GM18520 (cell line): ENCODE results near the gene ACACA.
"Not testable (repeated sequence)": the region's sequence is repeated elsewhere in the genome, so short reads cannot be mapped to it uniquely, and the experiment has no call there.

ENCODE experiments used
- ATAC-seq: cut with Tn5 transposase; IDR thresholded peaks from one replicate; pipeline ENCODE4 v1.9.1; 2021; ENCODE audit not compliant: unreplicated experiment

ACACA gene

DNA sequence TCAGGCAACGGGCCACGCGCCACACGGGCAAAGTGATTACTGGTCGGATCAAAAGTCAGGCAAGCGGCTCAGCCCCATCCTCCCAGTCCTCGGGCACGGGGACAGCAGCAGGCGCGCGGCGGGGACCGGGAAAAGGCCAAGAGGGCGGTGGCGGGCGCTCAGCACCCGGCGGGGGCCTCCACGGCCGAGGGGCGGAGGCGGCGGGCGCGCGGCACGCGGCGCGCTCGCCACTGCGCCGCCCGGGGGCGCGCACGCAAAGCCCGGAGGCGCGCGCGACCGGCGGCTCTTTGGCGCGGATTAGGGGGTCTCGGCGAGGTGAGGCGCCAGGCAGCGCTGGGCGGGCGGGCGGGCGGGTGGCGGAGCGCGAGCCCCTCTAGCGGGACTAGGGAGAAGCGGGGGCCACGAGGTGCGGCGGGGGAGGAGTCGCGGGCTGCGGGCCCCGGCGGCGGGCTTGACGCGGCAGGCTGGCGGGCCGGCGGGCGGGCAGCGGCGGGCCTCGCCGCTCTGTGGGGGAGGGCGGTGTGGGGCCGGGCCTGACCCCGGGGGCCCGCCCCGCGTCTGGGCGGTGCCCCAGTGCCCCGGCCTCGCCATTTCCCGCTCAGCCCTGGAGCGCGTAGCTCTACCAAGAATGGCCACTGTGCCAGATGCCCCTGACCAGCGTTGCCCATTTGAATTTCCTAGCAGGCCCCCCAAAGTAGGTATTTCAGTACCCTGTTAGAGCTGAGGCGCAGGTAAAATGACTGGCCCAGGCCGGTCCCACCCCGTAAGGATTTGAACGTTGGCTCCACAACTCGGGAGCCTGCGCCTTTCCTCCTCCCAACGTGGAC is at the start of gene ACACA, which contains the start of gene TADA2A:
TSS of gene ACACA (minus strand) at position 202 of the 827 bp plus-strand sequence. CDS start 537 bp downstream, outside the sequence.
TSS of gene TADA2A (plus strand) at position 252 of the 827 bp plus-strand sequence. CDS start 4,480 bp downstream, outside the sequence.
- ATAC-seq = peak; percentile 51

DNA sequence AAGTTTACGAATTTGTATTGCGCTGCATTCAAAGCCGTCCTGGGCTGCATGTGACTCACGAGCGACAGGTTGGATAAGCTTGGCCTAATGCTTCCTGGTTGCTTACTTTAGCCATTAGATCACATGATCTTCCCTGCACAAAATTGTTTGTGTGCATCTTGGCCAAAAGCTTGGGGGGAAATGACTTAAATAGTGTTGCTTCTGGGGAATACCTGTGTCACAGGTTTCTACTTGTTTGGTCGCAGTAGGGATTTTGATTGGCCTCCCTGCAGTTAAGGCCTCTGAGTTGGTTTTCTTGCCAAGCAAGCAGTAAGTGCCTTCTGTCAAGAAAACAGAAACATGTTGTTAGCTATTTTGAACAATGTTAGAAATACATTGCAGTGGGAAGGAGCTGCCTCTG is 43.5 kb upstream of the ACACA start:
- no peak for ATAC-seq

DNA sequence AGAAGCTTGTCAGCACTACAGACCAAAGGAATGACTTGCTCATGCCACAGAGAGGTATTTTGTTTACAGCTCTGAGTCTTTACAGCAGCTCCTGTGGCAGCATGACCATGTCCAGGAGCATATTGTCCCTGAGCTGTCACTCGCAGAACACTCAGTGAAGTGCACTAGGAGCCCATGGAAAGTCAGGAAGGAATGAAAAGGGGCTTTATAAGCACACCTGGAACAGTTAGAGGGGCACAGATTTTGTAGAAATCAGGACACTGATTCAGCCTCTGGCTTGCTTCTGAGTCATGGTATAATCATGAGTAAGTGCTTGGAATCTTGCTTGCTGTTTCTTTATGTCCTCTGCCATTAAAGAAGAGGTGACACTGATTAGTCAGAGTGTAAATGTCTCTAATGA is 41.0 kb upstream of the ACACA start:
- ATAC-seq = no peak

DNA sequence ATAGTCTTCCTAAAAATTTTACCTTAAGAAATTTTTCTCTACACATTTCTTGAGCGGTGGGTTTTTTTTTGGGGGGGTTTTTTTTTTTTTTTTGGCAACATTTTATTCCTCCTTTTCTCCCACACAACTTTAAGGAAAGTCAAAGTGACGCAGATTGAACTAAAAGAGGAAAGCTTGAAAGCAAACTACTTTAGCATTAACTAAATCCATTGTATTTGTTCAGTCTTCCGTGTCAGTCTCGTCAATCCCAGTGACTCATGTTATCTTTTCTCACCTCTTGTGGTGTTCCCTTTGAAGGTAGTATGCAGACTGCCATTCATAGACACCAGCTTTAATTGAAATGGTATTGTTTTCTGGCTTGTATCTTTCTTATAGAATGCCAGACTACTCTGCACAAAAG is 39.4 kb upstream of the ACACA start:
- no peak for ATAC-seq

DNA sequence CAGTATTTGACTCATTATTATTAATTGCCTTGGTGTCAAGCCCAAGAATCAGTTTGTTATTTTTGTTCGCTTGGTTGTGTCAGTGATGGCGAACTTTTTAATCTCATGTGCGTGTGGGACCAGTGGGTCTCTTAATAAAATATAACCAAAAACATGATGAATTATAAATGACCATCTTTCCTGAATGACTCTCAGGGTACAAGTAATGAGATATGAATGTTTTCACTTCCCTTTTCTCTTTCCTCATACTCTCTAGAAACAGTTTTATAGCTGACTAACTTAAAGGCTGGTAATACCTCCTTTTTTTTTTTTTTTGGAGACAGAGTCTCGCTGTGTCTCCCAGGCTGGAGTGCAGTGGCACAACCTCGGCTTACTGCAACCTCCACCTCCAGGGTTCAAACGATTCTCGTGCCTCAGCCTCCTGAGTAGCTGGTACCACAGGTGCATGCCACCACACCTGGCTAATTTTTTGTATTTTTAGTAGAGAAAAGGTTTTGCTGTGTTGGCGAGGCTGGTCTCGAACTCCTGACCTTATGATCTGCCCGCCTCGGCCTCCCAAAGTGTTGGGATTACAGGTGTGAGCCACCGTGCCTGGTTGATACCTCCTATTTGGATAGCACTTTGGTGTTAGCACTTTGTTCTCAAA is 34.9 kb upstream of the ACACA start:
- not testable (repeated sequence) for ATAC-seq

DNA sequence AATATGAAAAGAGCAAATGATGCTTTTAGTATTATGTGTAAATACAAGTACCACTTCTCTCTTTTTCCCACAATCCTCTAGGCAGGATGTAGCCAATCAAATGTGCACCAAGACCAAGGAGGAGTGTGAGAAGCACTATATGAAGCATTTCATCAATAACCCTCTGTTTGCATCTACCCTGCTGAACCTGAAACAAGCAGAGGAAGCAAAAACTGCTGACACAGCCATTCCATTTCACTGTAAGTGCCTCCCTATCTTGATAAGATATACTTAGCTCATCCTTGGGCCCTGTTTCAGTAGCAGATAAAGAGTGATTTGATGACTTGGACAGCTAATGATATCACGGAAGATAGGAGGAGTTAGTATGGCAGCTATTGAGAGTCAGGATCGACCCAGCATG is 33.8 kb upstream of the ACACA start:
- no peak for ATAC-seq

DNA sequence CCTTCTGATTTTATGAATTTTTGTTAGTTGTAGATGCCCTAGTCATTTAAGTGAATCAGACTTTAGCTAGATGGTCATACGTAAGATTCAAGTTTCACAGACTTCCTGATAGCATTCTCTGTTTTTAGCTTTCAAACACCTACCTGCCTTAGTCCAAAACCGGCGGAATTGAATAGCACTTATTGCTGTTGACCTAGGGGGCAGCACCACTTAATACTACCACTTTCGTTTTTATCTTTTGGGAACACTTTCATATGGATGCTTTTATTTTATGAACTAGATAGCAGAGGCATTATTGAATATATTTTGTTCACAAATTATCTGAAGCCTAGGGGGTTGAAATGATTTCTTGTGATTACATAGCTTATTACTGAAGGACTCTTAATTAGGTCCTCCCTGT is 31.5 kb upstream of the ACACA start:
- no peak for ATAC-seq

DNA sequence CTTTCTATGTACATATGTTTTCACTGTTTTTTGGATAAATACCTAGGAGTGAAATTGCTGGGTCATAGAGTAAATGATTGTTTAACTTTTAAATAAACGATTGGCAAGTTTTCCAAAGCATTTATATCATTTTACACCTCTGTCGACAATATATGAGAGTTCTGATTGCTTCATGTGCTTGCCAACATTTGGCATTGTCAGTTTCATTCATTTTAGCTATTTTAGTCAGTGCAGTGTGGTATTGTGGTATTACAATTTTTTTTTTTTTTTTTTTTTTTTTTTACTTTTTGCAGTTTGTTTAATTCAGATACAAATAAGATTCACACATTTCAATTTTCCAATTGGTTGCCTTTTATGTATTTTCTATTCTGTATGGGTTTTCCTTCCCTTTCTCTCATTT is 26.0 kb upstream of the ACACA start:
- ATAC-seq = no peak

DNA sequence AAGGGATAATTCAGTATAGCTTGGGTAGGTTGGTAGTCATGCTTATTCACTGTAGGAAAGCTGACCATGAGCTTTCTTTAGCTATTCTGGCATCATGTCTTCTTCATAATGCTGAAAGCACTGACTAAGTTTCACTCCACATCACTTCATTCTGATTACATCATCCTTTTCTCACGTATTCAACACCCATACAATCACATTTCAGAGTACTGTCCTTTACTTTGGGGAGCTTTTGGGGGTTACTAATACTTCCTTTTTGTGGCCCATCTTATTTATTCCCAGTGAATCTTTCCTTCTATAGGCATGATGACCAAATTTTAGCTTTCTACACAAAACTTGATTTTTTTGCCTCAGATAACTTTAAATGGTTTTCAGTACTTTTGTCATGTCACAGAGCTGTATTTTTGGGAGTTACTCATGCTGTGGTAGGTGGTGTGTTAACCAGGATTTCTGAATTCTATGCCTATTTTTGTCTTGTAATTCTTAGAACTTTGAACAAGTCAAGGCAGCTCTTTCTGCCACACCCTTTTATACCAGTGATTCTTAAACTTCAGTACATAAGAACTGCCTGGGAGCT is 23.5 kb upstream of the ACACA start:
- ATAC-seq = no peak

DNA sequence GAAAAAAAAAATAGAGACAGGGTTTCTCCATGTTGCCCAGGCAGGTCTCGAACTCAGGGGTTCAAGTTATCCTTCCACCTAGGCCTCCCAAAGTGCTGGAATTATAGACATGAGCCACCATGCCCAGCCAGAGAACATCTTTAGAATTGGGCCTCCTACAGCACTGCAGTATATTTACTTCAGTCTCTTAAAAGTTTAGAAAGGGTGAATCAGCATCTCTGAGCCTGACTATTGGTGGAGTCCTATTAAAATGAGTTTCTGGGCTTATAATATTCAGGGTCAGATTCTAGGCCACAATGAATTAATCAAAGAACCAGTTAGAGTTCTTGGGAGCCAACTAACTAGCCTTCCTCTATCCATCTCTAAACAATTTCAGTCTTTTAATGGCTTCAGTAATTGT is 22.8 kb upstream of the ACACA start:
- ATAC-seq = no peak

DNA sequence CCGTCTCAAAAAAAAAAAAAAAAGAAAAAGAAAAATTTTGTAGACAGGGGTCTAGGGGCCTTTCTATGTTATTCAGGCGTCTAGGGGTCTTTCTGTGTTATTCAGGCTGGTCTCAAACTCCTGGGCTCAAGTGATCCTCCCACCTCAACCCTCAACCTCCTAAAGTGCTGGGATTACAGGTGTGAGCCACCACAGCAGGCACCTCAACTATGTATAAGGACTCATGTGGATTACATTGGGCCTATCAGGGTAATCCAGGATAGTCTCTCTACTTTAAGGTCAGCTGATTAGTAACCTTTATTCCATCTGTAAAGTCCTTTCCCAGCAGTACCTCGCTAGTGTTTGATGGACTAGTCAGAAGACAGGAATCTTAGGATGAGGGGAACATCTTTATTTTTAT is 22.4 kb upstream of the ACACA start:
- ATAC-seq = no peak

DNA sequence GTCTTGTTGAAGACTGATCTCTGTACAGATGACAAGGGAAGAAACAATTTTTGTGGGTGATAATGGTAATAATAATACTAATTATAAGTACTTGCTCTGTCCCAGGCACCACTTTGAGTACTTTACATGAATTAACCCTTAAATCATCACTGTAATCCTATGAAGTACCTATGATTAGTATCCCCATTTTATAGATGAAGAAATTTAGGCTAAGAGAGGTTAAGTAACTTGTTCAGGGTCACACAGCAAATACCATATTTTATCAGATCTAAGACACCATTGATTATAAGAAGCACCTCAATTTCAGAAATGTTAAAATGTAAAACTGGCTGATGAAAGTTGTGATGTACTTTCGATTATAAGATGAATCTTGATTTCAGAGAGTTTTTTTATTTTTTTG is 18.6 kb upstream of the ACACA start:
- ATAC-seq = no peak

DNA sequence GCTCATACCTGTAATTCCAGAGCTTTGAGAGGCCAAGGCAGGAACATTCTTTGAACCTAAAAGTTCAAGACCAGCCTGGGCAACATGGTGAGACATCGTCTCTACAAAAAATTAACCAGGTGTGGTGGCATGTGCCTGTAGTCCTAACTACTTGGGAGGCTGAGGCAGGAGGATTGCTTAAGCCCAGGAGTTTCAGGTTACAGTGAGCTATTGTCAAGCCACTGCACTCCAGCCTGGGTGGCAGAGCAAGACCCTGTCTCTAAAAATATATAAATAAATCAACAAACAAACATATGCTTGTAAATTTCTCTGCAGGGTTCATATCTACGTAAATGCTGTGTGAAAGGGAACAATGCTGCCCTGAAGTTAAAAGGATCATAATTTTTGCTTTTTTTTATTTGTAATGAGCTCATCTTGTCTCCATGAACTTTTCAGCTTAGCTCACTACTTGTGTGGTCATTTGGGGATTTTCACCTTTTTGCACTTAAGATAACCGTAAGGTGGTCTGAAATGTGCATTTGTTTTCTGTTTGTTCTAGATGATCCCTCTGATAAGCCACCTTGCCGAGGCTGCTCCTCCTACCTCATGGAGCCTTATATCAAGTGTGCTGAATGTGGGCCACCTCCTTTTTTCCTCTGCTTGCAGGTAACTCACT is 16.5 kb upstream of the ACACA start:
- no peak for ATAC-seq

DNA sequence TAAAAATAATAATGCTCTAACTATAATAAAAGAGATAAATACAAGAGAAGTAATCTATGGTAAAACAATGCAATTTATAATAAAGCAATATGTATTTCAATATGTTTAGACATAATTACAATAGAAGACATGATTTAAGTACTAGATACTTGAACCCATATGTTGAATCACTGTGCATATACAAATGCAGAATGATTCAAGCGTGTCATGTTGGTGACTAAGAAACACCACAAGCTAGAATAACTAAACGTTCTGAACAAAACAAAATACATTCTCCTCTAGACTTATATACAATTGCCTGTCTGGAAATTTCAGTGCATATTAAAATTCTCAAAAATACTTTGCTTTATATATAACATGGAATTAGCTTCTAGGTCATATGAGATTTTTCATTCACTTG is 11.2 kb upstream of the ACACA start:
- ATAC-seq = no peak

DNA sequence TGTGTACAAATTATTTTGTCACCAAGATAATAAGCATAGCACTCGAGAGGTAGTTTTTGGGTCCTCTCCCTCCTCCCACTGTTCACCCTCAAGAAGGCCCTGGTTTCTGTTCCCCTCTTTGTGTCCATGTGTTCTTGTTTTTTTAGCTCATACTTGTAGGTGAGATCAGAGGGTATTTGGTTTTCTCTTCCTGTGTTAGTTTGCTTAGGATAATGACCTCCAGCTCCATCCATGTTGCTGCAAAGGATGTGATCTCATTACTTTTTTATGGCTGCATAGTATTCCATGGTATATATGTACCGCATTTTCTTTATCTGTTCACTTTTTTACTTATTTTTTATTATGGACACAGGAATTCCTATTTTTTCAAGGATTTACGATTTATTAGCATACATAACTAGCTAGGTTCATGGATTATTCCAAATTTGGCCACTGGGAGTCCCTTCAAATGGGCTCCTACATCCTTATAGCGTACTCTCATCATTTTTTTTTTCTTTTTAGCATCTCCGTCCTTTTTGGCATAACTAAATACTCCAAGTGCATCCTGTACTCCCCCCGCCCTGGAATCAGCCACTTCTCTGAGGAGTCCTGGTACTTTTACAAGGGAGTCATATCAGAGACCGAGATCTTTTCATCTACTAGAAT is 7.4 kb upstream of the ACACA start:
- ATAC-seq = no peak

DNA sequence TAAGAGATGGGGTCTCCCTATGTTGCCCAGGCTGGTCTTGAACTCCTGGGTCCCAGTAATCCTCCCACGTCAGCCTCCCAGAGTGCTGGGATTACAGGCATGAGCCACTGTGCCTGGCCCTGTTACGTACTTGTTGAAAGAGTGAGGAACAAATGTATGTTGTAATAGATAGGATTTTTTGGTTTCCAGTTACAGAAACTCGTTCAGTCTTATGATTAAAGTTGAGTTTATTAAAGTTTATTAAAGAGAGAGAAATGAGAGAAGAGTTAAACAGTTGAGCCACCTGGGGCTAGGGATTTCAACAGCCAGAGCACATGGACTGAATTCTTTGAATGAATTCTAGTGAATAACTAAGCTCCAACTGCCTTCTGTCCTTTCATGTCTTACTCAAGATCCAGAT is 3.7 kb upstream of the ACACA start:
- no peak for ATAC-seq

DNA sequence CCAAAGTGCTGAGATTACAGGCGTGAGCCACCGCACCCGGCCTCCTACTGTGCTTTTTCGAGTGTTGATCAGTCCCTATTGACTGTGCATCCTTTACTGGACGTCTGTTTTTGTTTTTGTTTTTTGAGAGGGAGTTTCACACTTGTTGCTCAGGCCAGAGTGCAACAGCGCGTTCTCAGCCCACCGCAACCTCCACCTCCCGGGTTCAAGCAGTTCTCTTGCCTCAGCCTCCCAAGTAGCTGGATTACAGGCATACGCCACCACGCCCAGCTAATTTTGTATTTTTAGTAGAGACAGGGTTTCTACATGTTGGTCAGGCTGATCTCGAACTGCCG is 1.5 kb upstream of the ACACA start:
- ATAC-seq = not testable (repeated sequence)

DNA sequence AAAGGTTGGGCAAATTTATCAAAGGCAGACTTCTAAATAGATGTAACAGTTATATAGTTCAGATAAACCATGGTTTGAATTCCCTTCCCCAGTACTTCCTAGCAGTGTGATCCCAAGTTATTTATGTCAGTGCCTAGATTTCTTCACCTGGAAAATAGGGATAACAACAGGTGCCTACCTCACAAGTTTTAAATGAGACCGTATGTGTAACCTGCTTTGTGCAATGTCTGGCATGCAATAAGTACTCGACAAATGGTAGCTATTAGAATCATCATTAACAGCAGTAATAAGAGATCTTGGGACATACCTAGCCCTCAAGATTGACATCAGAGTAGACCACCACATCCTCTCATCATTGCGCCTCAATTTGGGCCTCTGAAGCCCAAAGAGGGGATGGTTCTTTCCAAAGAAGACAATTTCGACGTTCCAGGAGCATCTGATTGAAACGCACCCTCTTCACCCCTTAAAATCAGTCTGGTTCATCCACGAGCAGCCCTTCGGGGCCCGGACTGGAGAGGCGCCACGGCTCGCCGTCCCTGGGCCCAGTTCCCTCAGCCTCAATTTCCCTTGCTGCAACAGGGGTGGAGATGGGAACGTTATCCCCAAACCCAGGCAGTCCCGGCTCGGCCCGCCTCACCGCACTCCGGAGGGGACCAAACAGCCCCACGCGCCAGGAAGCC is 541 bp downstream of the ACACA start:
- ATAC-seq = no peak

DNA sequence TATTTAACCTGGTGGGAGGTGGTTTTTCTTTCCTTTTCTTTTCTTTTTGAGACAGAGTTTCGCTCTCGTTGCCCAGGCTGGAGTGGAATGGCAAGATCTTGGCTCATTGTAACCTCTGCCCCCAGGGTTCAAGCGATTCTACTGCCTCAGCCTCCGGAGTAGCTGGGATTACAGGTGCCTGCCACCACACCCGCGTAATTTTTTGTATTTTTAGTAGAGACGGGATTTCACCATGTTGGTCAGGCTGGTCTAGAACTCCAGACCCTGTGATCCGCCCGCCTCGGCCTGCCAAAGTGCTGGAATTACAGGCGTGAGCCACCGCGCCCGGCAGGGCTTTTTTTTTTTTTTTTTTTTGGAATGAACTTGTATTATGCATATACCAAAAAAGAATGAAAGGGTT is 1.1 kb downstream of the ACACA start:
- not testable (repeated sequence) for ATAC-seq

DNA sequence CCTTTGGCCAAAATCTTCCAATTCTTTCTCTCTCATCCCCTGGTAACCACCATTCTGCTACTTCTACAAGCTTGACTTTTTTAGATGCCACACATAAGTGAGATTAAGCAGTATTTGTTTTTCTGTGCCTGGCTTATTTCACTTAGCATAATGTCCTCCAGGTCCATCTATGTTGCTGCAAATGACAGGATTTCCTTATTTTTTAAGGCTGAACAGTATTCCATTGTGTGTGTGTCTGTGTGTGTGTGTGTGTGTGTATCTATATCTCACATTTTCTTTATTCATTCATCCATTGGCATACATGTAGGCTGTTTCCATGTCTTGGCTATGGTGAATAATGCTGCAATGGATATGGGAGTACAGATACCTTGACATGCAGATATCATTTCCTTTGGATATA is 6.1 kb downstream of the ACACA start:
- no peak for ATAC-seq
